Measurements from ENCODE around the gene GMDS. TPM values are rescaled to one million over a fixed set of nuclear protein-coding genes. Genes with fewer than 3 reads are reported as not detected.

The GMDS gene
- total and polyA plus RNA-seq, 2 of the 4 experiments (the other 2 are of a cell fraction) = 7.3 to 21.9 TPM

- no peak overlapping the region for H3K56ac ChIP-seq (ENCODE audit: extremely low read depth, insufficient read depth, low read length)
- H3K9me1 ChIP-seq (ENCODE audit: insufficient read depth, low read length) = no peaks in the 10 kb centered on the region
- H2BK5ac ChIP-seq (ENCODE audit: low read depth, low read length, poor library complexity, severe bottlenecking) = no peak overlapping the region
- ChIA-PET POLR2A (ENCODE audit: unreplicated experiment) (no interaction called here), CTCF (no interaction called here)
- H2AK5ac ChIP-seq (ENCODE audit: low read depth, low read length) = no peak overlapping the region
- no peak overlapping the region for H3K18ac ChIP-seq (ENCODE audit: low read depth, low read length)
- WGBS, 2 experiments (ENCODE audit: extremely low coverage in 2 of 2, insufficient read length in 1 of 2) = no CpG with 5 or more reads among the region's 4 CpGs
- peak; percentile 46 for TF ChIP-seq CEBPB (IDR thresholded peaks at IDR 0.05; ENCODE audit: low read depth, low read length)
- TF ChIP-seq ELK1 (IDR thresholded peaks at IDR 0.05; ENCODE audit: borderline replicate concordance, low read depth, low read length) = no peak
- H3K4me2 ChIP-seq (ENCODE audit: low read depth, low read length) = no peak overlapping the region
- no peak overlapping the region for H2BK15ac ChIP-seq (ENCODE audit: low read depth, low read length)
- no peak overlapping the region for H2BK120ac ChIP-seq (ENCODE audit: low read depth, low read length)
- no peak overlapping the region for H3K4me3 ChIP-seq (ENCODE audit: insufficient read depth, low read depth, low read length)
- BruUV-seq (replicated peaks) = no TSS peak
- H3K4me1 ChIP-seq (ENCODE audit: control insufficient read depth, insufficient read depth, low read length) = no peaks in the 10 kb centered on the region
- dilution Hi-C loops (cut with HindIII; ENCODE audit: low sequenced_read_pairs, unreplicated experiment) (no loop called here), in situ Hi-C loops (cut with MboI; ENCODE audit: low sequenced_read_pairs) (no loop called here), intact Hi-C loops (cut with micrococcal nuclease) (loop anchor here (5.0 kb wide), 1 partner anchor 66 kb away; no protein-coding TSS in a partner anchor)
- DNase-seq (peak; percentile 77), ATAC-seq (ENCODE audit: low read depth) (peak; percentile 87)
- peak overlapping the region; percentile 6; the same call in 1 of the 2 replicates for H3K4ac ChIP-seq (ENCODE audit: low read depth, low read length)
- H2BK20ac ChIP-seq (ENCODE audit: low read depth, low read length) = no peak overlapping the region
- no peaks in the 10 kb centered on the region for H3K36me3 ChIP-seq (ENCODE audit: control insufficient read depth, insufficient read depth, low read length)
- H3K79me1 ChIP-seq (ENCODE audit: low read depth in 1 of 2, low read length in 2 of 2) = 0 out of 4 replicates have a peak, but pooled peaks cover 0 to 2% of the 10 kb centered on the region in 2 experiments
- peak overlapping the region; percentile 15 for H2AFZ ChIP-seq (replicated peaks; ENCODE audit: low read length, poor library complexity)
- H3K9me3 ChIP-seq (ENCODE audit: control insufficient read depth, insufficient read depth, low read length) = no peaks in the 10 kb centered on the region
- no peak overlapping the region for H2AK9ac ChIP-seq (replicated peaks; ENCODE audit: low read depth, low read length, poor library complexity)
- H3K9ac ChIP-seq (ENCODE audit: low read depth, low read length) = no peak overlapping the region
- no peak overlapping the region for H4K5ac ChIP-seq (ENCODE audit: low read depth, low read length)
- H3K23ac ChIP-seq (ENCODE audit: low read depth, low read length) = no peak overlapping the region
- H3K27ac ChIP-seq (ENCODE audit: insufficient read depth, low read length) = no peak overlapping the region
- no peaks in the 10 kb centered on the region for H3K27me3 ChIP-seq (ENCODE audit: control insufficient read depth, insufficient read depth, low read length)
- no peak overlapping the region for H3K14ac ChIP-seq (replicated peaks; ENCODE audit: low read depth, low read length)
- no peak overlapping the region for H4K8ac ChIP-seq (ENCODE audit: low read depth in 2 of 2, low read length in 2 of 2)
- H4K20me1 ChIP-seq (ENCODE audit: insufficient read depth, low read length) = no peaks in the 10 kb centered on the region
- no peak overlapping the region for H4K91ac ChIP-seq (ENCODE audit: insufficient read depth, low read depth, low read length)
Measured at GRCh38 chr6:2021713-2022125, 223.7 kb downstream of the GMDS start.
